Bronchial epithelial cell (primary cell): ENCODE measurements around the gene WDR20. TPM values are rescaled to one million over a fixed set of nuclear protein-coding genes. Genes with fewer than 3 reads are reported as not detected.
A peak's percentile ranks its signal among the peaks of the same experiment; 100 is the strongest.
"Not testable (repeated sequence)": the region's sequence is repeated elsewhere in the genome, so short reads cannot be mapped to it uniquely, and the experiment has no call there.

Experiments used
- DNase-seq: peaks from one replicate; pipeline ENCODE4 v3.0.0-alpha.2; 2010; ENCODE audit warnings: low read depth
- FAIRE-seq: peaks from 2 replicates; lab custom pipeline; 2011; peaks lifted over from hg19 to GRCh38; lab: Jason Lieb, UNC
- H3K27me3 ChIP-seq: 2 replicates; pipeline ENCODE4 v1.5.1; 2011; ENCODE audit warnings: low read length; ENCODE audit not compliant: control insufficient read depth, insufficient read depth
- H3K36me3 ChIP-seq: 2 replicates; pipeline ENCODE4 v1.5.1; 2011; ENCODE audit warnings: low read length; ENCODE audit not compliant: control insufficient read depth, insufficient read depth
- H3K4me3 ChIP-seq: 2 replicates; pipeline ENCODE4 v1.5.1; 2011; ENCODE audit warnings: mild to moderate bottlenecking, low read depth, low read length, control low read depth
- total RNA-seq: library from RNA; depleted of rRNA; stranded (reverse); fragments of >200 nt; gene quantifications from 2 replicates; pipeline ENCODE4 v1.2.1, GENCODE V29; 2014
- TF ChIP-seq, protein P1 (sequence below): IDR thresholded peaks from 2 replicates; pipeline ENCODE4 v1.5.1; 2011; ENCODE audit warnings: mild to moderate bottlenecking, moderate library complexity, low read length, control low read depth, inconsistent platforms; ENCODE audit not compliant: insufficient read depth, severe bottlenecking

The WDR20 gene
- total RNA-seq, 1 donor from 2014 or later = 20.0 TPM

DNA sequence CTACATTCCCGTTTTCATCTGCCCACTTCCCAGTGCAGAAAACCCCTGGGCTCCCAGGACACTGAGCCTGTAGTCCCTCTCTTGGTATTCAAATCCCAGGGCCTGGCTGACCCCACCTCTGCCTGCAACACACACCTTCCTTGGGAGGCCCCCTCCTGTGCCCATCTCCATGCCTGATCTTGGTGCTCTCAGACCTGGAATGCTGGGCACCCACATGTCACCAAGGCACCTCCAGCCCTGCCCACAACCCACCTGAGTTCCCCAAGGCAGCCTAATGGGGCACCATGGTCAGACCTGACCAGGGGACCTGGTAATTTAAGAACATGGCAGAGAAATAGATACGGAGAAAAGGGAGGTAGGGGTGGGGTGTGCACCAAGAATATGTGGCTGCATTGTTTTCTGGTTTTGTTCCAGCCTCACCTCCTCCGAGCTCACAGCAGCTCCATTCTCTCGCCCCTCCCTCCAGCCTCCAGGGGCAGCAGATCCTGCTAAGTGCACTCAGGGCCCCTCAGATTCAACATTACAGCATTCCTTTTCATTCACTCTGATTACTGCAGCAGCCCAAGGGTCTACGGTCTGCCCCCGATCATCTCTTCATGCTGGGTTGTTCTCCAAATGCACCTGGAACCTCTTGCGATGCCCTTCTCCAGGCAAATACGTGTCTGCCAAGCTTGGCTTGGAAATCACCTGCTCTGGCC, 43.7 kb upstream of the WDR20 start:
- no peaks in the 10 kb centered on the region for H3K36me3 ChIP-seq
- no peak for FAIRE-seq
- TF ChIP-seq, protein P1, sequence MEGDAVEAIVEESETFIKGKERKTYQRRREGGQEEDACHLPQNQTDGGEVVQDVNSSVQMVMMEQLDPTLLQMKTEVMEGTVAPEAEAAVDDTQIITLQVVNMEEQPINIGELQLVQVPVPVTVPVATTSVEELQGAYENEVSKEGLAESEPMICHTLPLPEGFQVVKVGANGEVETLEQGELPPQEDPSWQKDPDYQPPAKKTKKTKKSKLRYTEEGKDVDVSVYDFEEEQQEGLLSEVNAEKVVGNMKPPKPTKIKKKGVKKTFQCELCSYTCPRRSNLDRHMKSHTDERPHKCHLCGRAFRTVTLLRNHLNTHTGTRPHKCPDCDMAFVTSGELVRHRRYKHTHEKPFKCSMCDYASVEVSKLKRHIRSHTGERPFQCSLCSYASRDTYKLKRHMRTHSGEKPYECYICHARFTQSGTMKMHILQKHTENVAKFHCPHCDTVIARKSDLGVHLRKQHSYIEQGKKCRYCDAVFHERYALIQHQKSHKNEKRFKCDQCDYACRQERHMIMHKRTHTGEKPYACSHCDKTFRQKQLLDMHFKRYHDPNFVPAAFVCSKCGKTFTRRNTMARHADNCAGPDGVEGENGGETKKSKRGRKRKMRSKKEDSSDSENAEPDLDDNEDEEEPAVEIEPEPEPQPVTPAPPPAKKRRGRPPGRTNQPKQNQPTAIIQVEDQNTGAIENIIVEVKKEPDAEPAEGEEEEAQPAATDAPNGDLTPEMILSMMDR = no peak
- DNase-seq = no peak
- H3K27me3 ChIP-seq = no peaks in the 10 kb centered on the region
- no peak overlapping the region for H3K4me3 ChIP-seq

DNA sequence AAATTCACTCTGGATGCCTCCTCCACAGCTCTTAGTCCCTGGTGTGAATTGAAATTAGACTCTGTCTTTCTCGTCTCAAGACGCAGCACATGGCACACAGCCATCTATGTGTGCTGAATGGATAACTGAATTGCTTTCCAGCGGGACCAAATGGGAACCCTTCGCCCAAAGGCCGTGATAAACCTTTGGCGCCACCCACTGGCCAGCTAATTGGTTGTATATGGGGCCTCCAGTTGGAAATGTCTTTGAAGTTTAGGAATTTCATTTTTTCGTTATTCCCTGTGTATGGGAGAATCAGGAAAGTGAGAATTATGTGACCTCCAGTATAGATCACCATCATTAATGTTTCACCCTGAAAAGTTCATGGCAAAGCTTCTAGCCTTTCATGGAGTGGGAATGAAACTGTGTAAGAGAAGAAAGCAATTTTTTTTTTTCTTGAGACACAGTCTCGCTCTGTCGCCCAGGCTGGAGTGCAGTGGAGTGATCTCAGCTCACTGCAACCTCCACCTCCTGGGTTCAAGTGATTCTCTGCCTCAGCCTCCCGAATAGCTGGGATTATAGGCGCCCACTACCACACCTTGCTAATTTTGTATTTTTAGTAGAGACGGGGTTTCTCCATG, 43.0 kb upstream of the WDR20 start:
- DNase-seq = peak; percentile 57

DNA sequence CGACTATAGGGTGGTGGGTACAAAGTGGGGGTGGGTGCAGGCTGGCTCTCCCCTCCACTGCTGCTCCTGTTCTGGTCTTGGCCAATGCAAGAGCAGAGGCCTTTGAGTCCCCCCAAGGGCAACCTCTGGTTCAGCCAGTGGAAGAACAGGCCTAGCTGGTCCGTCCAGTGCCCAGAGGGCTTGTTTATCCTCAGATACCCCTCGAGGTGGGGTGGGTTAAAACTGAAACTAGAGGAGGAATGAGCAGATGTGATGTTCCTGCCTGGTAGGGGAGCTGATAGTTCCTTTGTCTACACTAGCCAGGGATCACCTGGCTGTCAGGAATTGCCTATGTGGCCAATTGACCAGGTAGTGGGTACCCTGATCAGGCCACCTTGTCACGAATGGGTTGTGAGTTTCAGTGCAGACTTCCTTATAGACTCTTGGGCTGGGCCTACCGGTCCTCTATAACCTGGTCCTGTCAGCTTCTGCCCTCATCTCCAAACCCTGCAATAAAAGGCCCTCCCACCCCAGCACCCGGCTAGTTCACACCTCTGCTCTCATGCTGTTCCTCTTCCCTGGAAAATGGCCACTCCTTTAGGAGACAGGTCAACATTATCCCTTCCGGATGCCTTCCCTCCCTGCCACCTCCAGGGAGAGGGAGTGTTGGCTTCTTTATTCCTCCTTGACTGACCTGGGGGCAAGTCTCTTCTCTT, 42.1 kb upstream of the WDR20 start:
- TF ChIP-seq, protein P1 = no peak
- FAIRE-seq (no peak), DNase-seq (no peak)
- Histone ChIP-seq H3K27me3 (no peaks in the 10 kb centered on the region), H3K36me3 (no peaks in the 10 kb centered on the region), H3K4me3 (no peak overlapping the region)

More for the DNA sequence above, 43.0 kb upstream of the WDR20 start:
- Histone ChIP-seq H3K36me3 (no peaks in the 10 kb centered on the region), H3K4me3 (no peak overlapping the region), H3K27me3 (no peaks in the 10 kb centered on the region)
- no peak for FAIRE-seq
- TF ChIP-seq, protein P1 = peak; percentile 74

DNA sequence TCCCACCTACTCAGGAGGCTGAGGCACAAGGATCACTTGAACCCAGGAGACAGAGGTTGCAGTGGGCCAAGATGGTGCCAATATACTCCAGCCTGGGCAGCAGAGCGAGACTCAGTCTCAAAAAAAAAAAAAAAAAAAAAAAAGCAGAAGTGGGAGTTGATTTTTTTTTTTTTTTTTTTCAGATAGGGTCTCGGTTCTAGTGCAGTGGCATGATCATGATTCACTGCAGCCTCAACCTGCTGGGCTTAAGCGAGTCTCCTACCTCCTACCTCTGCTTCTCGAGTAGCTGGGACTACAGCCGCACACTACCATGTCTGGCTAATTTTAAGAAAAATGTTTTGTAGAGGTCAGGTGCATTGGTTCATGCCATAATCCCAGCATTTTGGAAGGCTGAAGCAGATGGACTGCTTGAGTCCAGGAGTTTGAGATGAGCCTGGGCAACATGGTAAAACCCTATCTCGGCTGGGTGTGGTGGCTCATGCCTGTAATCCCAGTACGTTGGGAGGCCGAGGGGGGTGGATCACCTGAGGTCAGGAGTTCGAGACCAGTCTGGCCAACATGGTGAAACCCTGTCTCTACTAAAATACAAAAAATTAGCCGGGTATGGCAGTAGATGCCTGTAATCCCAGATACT, 36.5 kb upstream of the WDR20 start:
- TF ChIP-seq, protein P1 = no peak
- Histone ChIP-seq H3K27me3 (no peaks in the 10 kb centered on the region), H3K36me3 (no peaks in the 10 kb centered on the region), H3K4me3 (no peak overlapping the region)
- FAIRE-seq (no peak), DNase-seq (no peak)

DNA sequence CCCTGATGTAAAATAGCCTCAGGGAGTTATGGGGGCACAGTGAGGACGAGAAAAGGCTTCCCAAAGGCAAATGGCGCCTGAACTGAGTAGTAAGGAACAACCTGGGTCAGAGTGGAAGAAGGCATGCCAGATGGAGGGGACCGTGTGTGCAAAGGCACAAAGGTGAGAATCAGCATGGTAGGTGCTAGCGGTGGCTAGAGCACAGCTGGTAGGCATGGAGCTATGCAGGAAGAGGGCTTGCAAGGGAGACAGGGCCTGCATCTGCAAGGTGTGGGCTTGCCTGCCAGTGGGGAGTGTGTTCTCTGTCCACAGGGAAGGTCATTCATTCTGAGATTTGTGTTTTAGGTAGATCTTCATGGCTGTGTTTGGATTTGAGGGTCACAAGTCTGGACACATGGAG, 34.3 kb upstream of the WDR20 start:
- no peaks in the 10 kb centered on the region for H3K27me3 ChIP-seq
- DNase-seq = no peak
- no peak for FAIRE-seq
- no peaks in the 10 kb centered on the region for H3K36me3 ChIP-seq
- TF ChIP-seq, protein P1 = no peak
- no peak overlapping the region for H3K4me3 ChIP-seq

DNA sequence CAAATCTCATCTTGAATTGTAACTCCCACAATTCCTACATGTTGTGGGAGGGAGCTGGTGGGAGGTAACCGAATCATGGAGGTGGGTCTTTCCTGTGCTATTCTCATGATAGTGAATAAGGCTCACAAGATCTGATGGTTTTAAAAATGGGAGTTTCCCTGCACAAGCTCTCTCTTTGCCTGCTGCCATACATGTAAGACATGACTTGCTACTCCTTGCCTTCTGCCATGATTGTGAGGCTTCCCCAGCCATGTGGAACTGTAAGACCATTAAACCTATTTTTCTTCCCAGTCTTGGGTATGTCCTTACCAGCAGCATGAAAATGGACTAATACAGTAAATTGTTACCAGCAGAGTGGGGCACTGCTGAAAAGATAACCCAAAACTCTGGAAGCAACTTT, 30.4 kb upstream of the WDR20 start:
- FAIRE-seq, H3K36me3 ChIP-seq, H3K27me3 ChIP-seq, DNase-seq, H3K4me3 ChIP-seq: not testable (repeated sequence)
